ENCODE results near the gene KCNJ2.

Gene KCNJ2

DNA sequence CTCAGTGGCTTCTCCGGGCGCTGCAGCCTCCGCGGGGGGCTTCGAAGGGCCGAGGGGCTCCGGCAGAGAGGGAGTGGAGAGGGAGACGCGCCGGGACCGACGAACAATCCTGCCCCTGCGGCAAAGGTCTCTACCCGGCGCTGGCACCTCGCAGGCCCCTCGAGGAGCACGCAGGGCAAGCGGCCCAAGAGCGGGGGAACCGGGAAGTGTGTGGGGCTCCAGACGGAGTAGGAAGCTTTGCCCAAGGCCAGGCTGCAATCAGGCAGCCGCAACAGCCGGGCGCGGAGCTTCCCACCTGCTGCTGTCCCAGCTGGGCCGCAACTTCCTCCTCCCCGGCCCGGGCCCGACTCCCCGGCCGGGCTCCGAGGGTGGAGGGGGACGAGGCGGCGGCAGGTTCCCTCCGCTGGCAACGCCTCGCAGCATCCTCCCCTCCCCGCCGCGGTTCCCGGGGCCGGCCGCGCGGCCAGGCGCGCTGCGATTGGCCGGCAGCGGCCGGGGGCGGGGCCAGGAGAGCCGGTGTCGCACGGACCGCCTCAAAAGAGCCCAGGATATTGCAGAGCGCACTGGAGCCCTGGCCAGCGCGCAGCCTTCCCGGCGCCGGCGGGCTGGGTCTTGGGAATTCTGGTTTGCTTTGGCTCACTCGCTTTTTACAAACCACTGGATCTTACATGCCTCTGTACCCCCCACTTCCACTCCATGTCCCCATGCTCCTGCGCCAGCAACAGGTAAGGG lies at the start of gene KCNJ2:
KCNJ2 (plus strand) TSS at position 556 of the 732 bp plus-strand sequence. CDS start 5,508 bp downstream, outside the sequence.
- peak; percentile 21 for DNase-seq

DNA sequence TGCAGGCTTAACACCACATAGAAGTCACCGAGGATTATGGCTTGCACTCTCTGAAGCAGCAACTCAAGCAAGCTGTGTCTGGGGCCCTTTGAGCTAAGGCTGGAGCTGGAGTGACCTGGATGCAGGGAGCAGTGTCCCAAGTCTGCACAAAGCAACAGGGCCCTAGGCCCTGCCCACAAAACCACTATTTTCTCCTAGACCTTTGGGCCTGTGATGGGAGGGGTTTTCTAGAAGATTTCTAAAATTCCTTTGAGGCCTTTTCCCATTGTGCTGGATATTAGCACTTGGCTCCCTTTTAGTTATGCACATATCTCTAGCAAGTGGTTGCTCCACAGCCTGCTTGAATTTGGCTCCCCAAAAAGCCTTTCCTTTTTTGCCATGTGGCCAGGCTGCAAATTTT lies 49.8 kb upstream of the KCNJ2 start:
- DNase-seq = no peak

DNA sequence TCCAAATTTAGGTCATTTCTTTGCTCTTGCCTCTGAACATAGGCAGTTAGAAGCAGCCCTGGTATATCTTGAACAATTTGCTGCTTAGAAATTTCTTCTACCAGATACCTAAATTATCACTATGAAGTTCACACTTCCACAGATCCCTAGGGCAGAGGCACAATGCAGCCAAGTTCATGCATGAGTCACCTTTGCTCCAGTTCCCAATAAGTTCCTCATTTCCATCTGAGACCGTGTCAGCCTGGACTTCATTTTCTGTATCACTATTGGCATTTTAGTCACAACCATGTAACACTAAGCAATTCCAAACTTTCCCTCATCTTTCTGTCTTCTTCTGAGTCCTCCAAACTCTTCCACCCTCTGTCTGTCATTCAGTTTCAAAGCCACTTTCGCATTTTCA lies 49.3 kb upstream of the KCNJ2 start:
- DNase-seq = no peak

DNA sequence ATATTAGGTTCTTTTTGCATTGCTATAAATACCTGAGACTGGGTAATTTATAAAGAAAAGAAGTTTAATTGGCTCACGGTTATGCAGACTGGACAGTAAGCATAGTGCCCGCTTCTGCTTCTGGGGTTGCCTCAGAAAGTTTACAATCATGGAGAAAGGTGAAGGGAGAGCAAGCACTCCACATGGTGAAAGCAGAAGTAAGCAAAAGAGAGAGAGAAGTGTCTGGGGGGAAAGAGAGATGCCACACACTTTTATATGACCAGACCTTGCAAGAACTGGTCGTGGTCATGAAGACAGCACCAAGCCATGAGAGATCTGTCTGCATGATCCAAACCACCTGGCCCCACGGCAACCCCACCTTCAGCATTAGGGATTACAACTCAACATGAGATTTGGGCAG lies 48.9 kb upstream of the KCNJ2 start:
- DNase-seq = no peak

DNA sequence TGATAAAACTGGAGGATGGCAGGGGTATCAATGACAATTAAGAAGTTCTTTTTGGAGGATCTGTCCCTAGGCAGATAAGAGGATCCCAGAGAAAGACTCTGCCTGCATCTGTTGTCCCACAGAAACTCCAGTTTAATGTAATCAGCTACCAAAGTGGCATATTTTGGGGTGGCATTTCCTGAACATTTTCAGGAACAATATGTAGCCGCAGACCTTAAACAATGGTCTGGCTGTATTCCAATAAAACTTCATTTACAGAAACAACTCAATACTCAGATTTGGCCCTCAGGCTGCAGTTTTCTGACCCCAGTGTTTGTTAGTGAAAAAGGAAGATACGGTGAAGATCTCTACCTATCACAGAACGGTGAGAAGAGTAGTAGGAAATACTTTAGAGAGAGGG lies 48.2 kb upstream of the KCNJ2 start:
- DNase-seq = no peak

DNA sequence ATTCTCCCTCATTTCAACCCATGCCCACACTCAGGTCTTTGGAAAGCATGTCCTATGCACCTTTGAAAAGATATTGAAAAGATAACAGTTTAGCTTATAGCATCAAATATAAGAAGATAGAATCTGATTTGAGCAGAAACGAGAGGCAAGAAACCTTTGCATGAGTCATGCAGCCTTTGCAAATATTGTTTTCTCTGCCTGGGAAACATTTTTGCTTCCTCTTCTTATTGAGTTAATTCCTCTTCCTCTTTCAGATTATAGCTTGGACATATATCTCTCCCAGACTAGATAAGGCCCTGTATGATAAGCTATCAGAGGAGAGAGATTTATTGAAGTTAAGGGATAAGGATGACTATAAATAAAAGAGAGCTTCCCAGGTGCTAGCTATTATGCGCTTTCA lies 46.1 kb upstream of the KCNJ2 start:
- no peak for DNase-seq

DNA sequence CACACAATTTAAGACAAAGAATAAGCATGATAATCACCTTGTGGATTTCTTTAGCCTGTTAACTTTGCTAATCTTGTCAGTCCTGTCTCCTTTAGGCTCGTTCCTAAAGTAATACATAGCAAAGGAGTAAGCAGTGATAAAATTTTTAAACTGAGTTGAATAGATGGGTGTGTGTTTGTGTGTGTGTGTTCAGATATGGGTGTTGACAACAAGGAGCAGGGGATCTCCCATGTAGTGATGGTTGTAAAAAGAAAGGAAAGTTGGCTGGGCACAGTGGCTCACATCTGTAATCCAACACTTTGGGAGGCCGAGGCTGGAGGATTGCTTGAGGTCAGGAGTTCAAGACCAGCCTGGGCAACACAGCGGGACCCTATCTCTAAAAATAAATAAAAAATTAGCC lies 44.6 kb upstream of the KCNJ2 start:
- DNase-seq = no peak

DNA sequence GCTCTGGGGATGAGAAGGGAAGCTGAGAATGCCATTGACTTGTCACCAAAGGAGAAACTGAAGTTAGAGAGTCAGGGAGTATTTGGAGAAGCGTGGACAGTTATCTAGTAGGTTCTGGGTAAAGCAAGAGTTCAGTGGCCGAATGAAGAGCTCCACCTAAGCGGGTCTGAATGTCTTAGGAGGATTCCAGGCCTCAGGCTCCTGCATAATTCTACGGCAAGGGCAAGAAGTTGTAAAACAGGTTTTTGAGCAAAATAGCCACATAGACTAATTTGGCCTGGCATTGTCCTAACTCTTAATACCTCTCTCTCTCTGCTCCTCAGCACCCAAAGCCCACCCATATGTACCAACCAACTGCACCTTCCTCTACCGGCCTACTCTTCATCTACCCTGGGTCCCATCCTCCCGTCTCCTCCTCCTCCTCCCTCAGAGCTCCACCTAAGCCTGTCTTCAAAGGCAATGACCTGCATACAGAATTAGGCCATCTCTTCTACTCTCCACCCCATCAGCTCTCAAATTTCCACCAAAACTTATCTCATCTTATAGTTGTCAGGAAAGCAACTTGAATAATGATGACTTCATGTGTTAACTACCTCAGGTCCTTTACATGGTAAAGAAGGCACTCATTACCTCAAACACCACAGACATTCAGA lies 42.0 kb upstream of the KCNJ2 start:
- no peak for DNase-seq

DNA sequence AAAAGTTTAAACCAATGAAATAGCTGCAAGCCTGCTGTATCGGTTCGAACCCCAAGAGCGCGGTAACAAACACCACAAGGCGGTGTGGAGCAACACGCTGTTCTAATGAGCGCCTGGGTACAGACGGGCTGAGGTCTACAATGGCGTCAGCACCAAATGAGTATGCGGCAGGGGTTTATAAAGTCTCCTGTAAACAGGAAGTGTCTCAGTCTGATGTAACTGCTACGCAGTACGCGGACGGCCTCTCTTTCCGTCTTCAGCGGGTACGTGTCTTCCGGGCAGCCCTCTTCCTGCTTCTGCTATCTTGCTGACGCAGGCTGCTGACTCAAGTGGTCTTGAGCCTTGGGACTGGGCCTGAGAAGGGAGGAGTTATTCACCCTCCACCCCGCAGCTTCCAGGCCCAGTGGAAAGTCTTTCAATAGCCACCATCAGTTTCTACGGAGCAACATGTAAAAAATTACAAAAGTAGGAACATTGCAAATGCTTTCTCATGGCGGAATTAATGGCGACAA lies 40.5 kb upstream of the KCNJ2 start:
- no peak for DNase-seq

DNA sequence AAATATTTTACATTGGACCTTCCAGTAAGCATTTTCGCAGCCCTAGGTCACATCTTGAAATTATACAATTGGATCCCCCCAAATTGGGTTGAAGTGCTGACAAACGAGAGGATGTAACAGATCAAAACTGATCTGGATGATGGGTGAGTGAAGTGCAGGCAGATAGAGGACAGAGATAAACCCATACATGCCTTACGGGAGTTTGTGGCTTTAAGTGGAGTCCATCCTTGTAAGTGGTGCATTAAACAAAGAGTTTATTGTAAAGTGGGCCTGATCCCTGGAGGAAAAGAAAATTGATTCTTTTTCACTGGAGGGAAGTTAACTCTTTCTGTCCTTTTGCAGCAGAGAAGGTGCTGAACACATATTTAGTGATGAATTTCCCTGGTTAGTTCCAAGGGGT lies 39.0 kb upstream of the KCNJ2 start:
- no peak for DNase-seq

DNA sequence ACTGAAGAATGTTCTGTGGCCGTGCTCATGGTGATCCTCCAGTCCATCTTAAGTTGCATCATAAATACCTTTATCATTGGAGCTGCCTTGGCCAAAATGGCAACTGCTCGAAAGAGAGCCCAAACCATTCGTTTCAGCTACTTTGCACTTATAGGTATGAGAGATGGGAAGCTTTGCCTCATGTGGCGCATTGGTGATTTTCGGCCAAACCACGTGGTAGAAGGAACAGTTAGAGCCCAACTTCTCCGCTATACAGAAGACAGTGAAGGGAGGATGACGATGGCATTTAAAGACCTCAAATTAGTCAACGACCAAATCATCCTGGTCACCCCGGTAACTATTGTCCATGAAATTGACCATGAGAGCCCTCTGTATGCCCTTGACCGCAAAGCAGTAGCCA lies 36.8 kb upstream of the KCNJ2 start:
- no peak for DNase-seq

DNA sequence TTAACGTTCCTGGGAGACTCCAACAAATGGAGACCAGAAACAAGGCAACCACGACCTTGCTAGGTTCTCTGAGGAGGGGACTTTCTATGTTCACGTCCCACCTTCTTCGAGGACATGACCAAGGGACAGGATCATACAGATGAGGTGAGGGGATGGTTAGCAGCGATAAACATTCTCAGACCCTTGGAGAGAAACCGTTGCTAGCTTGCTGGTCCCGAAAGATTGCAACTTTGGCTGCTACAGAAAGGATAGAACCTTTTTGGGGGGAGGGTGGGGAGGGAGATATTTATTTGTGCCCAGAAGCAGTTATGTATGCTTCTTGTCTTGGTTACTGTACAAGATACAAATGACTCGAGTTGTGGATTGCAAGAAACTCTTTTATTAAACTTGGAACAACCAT lies 35.3 kb upstream of the KCNJ2 start:
- no peak for DNase-seq

DNA sequence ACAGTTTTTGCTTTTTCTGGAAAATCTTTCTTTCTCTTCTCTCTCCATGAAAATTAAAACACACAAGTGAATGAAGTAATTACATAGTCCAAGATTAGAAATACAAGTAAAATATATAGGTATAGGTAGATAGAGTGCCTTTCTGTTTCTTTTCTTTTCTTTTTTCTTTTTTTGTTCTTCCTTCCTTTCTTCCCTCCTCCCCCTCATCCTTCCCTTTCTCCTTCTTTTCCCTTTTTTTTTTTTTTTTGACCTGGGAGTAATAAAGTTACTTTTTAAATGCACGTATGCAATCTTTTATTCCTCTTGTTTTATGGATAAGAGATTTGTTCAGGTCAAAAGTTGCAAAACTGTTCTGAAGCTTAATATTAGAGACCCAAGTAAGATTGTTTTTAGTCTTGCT lies 34.6 kb upstream of the KCNJ2 start:
- DNase-seq = no peak

DNA sequence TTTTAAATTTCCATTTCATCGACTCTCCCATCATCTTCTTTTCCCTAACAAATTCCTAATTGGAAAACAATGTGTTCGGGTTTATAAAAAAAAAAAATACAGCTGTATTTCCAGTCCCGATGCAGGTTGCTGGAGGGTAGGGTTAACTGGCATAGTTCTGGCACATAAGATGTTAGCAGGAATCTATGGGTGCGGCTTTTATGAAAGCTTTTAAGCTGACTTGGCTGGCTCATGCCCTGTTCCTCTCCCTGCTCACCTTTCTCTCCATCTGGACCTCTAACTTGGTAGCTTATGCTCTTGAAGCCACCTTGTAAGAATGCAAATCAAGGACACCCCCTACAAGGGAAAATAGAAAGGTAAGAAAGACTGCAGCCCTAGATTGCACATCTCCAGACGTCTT lies 33.2 kb upstream of the KCNJ2 start:
- DNase-seq = no peak

DNA sequence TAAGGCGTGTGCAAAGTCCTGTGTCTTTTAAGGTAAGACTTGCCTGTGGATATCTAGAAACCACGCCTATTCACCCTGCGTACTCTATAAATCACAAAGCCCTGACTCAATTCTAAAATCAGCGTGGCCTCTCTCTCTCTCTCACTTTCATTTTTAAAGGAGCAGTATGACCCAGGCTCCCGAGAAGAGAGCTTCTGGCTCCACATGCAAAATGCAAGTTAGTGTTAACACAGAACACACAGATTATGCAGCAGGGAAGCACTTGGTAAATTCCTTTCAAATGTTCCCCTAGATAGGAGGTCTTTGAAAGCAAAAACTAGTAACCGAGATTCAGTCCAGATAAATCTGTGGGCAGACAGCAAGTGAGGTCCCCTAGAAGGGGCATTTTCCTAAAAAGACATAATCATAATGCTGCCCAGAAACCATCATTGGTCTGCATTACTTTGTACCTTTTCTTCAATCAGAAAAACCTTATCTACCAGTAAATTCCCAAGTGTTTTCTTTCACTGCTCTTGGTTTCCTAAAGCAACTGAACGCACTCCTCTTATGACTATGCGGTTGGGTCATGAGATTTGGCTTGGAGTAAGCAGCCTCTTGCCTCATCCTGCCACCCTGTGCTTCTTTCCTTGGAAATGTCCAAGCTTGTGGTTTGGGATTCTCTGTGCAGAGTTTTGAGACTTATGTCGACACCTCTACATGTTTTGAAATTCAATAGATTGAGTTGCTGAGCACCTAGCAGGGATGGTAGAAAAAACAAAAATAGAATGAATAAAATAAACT lies 31.7 kb upstream of the KCNJ2 start:
- DNase-seq = no peak

DNA sequence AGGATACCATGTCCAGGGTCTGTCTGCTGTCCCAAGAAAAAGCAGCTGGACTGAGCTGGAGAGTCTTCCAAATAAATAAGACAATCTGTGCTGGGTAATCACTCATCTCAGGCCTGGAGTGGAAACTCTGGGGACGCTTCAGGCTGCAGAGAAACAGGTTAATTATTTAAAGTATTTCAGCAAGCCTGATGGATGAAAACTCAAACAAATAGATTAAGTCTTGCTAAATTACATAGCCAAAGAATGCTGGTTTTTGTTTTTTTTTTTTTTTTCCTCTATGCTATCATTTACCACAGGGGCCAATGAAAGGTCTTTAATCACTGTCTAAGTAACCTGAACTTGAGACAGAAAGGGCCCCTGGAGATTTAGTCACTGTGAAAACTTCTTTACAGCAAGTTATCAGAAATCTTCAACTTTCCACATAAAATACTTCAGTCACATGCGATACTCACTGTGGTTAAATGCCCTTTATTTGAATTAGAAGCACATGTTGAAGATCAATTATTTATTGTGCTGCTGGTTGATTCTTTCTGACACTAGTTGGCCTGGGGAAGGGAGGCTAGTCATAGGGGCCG lies 31.0 kb upstream of the KCNJ2 start:
- no peak for DNase-seq

DNA sequence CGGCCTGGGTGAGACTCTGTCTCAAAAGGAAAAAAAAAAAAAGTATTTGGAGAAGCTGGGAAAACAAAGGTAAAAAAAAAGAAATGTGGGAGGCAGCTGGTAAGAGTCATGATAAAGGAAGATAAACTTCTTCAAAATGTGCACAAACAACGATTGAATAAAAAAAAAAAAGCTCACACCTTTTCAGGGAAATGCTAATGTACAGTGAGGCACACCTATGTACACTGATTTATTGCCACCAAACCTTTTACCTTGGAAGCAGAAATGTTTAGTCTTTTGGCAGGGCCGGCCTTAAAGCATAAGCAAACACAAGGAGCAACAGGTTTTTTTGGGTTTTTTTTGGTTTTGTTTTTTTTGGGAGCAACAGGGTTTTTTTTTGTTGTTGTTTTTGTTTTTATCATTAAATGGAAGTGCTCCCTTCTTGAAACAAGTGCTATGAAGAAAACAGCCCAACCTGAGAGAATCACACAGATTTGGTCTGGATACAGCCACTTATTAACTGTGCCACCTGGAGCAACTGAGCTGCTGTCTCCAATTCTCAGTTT lies 29.8 kb upstream of the KCNJ2 start:
- no peak for DNase-seq

DNA sequence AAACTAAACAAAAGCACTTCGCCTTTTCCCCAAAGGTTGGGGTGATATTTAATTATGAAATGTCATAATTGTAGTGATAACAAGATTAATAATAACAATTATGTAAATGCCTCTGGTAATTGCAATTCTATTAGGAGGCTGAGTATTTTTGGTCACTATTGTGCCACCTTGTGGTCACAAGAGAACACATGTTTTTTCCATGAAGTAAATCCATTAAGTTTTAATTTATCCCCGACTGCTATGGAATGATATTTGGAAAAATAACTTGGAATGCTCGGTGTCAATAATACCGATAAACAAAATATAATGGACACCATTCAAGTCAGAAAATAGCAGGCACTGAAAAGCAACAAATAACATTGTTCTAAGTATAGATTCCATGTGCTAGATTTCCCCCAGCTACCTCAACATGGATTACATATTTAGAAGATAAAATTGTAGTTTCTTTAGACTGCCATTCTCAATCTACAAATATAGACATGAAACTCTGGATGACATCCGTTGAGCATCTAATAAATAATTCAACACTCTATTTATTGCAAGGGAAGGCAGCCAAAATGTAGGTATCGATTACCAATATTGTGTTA lies 25.0 kb upstream of the KCNJ2 start:
- no peak for DNase-seq

DNA sequence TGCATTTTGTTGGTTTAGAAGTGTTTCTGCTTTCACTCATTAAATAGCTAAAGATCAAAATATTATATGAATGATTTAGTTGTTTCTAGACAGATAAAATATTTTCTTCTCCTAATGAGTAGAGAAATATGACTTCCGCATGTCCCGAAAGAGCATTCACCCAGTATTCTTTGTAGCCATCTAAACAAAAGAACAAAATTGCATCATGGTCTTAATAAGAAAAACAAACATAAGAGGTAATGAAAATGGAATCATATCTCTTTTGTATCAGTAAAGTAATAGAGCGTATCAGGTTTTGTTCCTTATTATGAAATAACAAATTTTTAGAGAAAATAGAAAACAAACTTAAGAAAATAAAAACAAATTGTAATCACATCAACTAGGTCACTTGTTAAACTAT lies 16.1 kb upstream of the KCNJ2 start:
- DNase-seq = no peak

DNA sequence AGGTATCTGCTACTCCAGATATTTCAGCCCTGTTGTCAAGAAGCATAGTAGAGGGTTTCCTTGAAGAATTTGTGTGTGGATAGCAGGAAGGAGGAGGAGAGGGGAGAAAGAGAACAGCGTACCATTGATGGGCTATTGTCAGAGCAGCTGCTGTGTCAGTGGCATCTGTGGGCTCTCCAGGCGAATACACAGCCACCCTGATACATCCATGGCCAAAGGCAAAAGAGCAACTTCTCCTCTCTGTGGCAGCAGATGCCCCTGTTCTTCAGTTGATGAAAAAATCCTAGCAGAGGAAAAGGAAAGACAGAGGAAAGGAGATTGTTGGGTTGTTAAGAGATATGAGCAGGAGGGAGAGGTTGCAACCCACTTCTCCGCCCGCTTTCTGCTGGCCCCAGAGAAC lies 12.2 kb upstream of the KCNJ2 start:
- no peak for DNase-seq

DNA sequence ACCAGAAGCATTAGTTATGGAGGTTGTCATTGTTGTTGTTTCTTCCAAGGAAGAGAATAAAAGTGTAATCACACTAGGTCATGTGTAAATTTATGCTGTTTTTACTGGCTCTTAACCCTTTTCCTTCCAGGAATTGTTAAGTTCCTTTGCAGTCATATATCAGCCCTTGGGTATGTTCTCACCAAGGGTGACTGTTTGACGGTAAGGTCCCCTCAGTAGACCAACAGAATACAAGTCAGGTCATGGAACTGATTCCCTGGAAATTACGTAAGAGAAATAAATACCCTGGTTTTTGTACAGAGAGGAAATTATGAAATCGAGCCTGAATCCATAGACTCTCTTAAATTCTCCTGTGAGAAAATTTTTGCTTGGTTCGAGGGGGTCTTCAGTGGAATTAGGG lies 11.2 kb upstream of the KCNJ2 start:
- no peak for DNase-seq

DNA sequence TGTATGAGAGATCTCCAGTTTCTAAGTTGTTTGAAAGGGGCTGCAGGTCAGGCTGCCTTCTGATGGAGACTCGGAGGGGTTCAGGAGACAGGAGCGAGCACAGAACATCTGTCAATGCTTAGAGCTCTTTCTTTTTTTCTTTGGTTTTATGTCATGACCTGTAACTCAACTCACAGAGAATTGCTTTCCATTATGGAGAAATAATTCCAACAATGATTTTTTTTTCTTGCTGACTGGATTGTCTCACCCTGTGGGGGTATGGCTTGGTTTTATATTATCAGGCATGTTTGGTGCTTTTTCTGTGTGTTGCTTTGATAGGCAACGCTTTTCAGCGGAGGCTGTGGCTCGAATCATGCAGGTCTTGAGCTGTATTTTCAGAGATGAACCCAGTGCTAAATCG lies 10.7 kb upstream of the KCNJ2 start:
- DNase-seq = no peak

DNA sequence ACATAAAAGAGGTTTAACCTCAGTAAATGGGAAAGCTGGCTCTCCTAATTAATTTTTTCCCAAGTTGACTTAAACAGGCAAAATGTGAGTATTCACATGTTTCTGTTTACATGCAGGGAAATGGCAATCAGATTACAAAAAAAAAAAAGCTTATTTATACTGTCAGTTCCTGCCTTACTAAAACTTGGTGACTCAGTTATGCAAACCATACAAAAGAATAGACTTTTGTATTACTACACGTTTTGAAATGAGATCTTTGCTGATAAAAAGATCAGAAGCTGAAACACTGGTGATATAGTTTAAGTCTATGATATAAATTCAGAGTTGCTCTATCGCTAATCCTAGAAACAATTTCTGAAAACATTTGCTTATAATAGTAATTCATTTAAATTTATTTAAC lies 9.4 kb upstream of the KCNJ2 start:
- DNase-seq = no peak

Measured in activated CD8-positive, alpha-beta memory T cell treated with anti-CD3 and anti-CD28 coated beads, Interleukin-2, amount 50 U/mL, for 4 hours (primary cell).